HG02884 (cell line): Measurements from ENCODE around the gene NME7.
A peak's percentile ranks its signal among the peaks of the same experiment; 100 is the strongest.
"Not testable (repeated sequence)": the region's sequence is repeated elsewhere in the genome, so short reads cannot be mapped to it uniquely, and the experiment has no call there.

Experiments used
- ATAC-seq: cut with Tn5 transposase; IDR thresholded peaks from one replicate; pipeline ENCODE4 v1.9.1; 2021; ENCODE audit warnings: mild to moderate bottlenecking, moderate library complexity; ENCODE audit not compliant: unreplicated experiment

NME7 gene

GRCh38 chr1:169308313-169309039 lies 59.1 kb downstream of the NME7 start:
- ATAC-seq: no peak

GRCh38 chr1:169307176-169307575 lies 60.4 kb downstream of the NME7 start:
- ATAC-seq: no peak

DNA sequence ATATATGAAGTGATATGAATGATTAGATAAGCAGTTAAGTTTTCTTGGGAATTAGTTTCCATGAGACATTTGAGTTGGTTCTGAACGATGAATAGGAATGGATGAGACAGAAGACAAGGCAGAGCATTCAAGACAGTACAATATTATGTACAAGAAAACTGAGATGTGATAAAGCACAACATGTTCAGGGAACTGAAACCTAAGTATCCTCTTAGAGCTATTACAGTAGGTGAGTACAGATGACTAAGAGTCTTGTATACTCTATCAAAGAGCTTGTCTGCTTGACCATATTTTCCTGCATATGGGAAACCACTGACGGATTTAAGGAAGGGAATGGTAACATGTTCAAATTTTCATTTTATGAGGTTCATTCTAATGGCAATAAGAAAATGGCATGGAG lies 61.6 kb downstream of the NME7 start:
- ATAC-seq: no peak

DNA sequence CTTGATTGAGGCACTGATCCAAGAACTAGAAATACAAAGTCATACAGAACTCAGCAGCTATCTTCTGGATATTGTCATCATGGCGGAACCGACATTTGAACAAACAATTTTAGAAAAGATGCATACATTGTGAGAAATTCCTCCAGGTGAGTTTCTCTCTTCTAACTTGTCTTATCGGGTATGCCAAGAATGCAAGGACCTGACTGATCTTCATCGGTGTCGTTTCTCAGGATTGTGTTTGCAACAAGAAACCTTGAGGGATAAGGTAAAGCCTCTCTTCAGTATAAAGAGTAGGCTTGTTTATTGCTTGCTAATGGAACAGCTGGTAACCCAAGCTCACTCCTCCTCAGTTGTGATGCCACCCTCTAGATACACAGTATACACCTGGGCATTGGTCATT lies 62.2 kb downstream of the NME7 start:
- no peak for ATAC-seq

DNA sequence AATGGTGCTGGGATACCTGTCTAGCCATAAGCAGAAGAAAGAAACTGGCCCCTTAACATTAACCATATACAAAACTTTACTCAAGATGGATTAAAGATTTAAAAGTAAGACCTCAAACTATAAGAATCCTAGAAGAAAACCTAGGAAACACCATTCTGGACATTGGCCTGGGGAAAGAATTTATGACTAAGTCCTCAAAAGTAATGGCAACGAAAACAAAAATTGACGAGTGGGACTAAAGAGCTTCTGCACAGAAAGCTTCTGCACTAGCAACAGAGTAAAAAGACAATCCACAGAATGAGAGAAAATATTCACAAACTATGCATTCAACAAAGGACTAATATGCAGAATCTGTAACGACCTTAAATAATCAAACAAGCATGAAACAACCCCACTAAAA lies 66.7 kb downstream of the NME7 start:
- ATAC-seq: no peak

- no peak for ATAC-seq
Observed at GRCh38 chr1:169298441-169298840, 69.2 kb downstream of the NME7 start.

DNA sequence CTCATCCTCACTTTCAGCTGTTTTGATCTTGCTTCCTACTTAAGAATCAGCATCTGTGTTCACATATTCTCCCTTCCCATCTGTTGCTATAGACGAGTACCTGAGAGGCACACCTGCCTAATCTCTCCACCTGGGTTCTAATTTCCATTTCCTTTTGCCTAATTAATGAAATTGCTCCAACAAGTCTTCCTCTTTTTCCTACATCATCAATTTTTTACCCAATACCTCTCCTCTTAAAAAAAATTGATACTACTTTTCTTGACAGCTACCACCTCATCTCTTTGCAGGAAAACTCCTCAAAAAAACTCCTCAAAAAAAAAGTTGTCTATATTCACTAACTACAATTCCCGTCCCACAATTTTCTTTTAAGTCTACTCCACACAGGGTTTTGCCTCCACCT lies 71.8 kb downstream of the NME7 start:
- no peak for ATAC-seq

- no peak for ATAC-seq
Observed at GRCh38 chr1:169295425-169295824, 72.2 kb downstream of the NME7 start.

DNA sequence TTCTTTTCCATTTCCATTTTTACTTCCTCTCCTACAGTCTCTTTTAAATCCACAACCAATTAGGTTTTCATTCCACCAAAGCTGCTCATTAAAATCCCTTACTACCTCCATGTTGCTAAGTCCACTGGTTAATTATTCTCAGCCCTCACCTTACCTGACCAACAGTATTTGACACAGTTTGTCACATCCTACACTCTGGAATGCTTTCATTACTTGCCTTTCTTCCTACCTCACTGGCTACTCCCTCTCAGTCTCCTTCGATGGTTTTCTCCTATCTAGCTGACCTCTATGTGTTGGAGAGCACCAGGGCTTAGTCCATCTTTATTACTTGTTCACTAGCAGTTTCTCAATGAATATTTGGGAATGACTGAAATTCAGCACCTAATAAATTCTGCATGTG lies 78.6 kb downstream of the NME7 start:
- ATAC-seq: no peak

GRCh38 chr1:169288011-169288414 lies 79.6 kb downstream of the NME7 start:
- ATAC-seq: no peak

- no peak for ATAC-seq
Observed at GRCh38 chr1:169287280-169287679, 80.3 kb downstream of the NME7 start.

DNA sequence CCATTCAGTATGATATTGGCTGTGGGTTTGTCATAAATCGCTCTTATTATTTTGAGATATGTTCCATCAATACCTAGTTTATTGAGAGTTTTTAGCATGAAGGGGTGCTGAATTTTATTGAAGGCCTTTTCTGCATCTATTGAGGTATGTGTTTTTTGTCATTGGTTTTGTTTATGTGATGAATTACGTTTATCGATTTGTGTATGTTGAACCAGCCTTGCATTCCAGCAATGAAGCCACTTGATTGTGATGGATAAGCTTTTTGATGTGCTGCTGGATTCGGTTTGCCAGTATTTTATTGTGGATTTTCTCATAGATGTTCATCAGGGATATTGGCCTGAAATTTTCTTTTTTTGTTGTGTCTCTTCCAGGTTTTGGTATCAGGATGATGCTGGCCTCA lies 86.0 kb downstream of the NME7 start:
- ATAC-seq: not testable (repeated sequence)

GRCh38 chr1:169271098-169271497 lies 96.5 kb downstream of the NME7 start:
- peak; percentile 83 for ATAC-seq

GRCh38 chr1:169266133-169266532 lies 101.5 kb downstream of the NME7 start:
- no peak for ATAC-seq

DNA sequence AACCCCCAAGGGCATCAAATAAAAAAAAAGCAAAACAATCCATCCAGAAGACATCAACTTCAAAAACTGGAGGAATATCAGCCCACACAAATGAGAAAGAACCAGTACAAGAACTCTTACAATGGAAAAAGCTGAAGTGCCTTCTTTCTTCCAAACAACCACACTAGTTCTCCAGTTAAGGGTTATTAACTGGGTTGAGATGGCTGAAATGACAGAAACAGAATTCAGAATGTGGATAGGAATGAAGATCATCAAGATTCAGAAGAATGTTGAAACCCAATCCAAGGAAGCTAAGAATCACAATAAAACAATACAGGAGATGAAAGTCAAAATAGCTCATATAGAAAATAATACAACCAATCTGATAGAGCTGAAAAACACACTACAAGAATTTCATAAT lies 104.5 kb downstream of the NME7 start:
- no peak for ATAC-seq

DNA sequence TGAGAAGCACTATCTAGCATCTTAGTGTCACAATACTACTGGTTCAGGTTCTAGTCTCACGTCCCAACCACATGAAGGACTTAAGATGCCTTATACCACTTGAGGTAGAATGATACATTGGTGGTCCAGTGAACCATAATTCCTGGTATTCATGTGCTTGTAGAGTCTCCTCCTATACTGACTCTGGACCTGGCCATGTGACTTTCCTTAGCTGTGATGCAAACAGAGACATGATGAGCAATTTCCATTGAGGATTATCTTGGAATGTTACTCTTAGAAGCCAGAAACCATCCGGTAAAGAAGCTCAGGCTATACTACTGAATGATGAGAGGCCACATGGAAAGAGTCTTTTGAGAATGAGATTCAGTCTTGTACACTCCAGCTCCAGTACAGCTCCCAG lies 105.7 kb downstream of the NME7 start:
- no peak for ATAC-seq

- ATAC-seq: no peak
Observed at GRCh38 chr1:169260478-169261151, 107.0 kb downstream of the NME7 start.

DNA sequence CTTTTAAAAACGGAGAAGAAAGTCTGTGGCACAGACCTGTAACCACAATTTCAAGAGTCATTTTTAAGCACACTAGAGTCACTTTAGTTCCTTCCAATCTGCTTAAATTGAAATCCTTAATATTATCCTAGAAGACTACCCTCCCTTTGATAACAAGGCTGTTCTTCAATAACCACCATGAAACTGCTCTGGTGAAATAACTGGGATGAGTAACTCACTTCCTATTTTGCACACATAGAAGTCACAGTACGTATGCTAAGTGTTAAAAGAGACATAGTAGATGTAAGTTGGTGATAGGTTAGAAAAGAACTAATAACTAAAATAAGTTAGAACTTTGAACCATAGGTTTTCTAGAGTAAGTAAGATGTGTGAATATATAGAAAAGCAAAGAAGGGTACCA lies 107.8 kb downstream of the NME7 start:
- no peak for ATAC-seq

GRCh38 chr1:169250795-169251194 lies 116.8 kb downstream of the NME7 start:
- ATAC-seq: no peak

GRCh38 chr1:169250022-169250421 lies 117.6 kb downstream of the NME7 start:
- ATAC-seq: no peak

GRCh38 chr1:169249611-169250010 lies 118.0 kb downstream of the NME7 start:
- no peak for ATAC-seq

DNA sequence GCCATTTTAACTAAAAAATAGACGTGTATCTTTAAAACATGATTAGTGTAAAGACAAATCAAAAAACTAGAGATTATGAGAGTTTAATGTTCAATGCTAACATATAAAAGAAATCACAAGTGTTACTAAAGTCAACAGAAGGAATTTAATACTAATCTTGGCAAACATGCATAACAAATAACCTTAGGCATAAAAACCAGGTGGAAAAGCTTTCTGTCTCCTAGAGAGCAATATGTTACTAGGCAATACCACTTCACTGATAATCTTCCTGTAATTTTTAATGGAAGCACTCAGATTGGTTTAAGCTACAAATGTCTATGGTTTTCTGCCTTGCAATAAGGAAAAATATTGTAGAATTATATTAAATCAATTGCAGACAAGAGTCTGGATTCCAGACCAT lies 121.9 kb downstream of the NME7 start:
- no peak for ATAC-seq
